Kidney capillary endothelial cell (primary cell): Measurements from ENCODE around the gene PTMA.
"Not testable (repeated sequence)": the region's sequence is repeated elsewhere in the genome, so short reads cannot be mapped to it uniquely, and the experiment has no call there.

Experiments
- DNase-seq: peaks from one replicate; pipeline ENCODE4 v3.0.0-alpha.2; 2018; ENCODE audit warnings: low spot score

PTMA gene

GRCh38 chr2:231707927-231708772, at the start of gene PTMA:
PTMA (plus strand) TSS chr2:231708525; CDS start chr2:231708707, 182 bp downstream.
- DNase-seq, result peak; percentile 99

GRCh38 chr2:231660073-231660472, 48.3 kb upstream of the PTMA start:
- not testable (repeated sequence) for DNase-seq

DNA sequence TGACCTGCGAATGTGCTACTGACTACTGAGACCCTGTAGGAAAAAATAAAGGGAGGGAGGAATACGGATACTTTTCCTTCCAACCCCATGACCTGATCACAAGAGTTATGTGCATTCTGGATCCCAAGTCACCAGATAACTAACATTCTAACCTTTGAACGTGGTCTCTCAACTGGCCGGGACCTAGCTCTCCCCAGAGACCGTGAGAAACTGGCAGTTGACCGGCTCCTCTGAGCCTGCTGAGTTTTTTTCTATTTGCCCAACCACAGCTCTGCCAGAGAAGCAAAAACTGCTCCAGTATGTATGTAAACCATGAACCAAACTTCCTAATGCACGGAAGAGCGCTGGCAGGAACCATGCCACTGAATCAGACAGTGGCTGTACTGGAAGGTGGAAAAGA, 47.5 kb upstream of the PTMA start:
- DNase-seq, result no peak

DNA sequence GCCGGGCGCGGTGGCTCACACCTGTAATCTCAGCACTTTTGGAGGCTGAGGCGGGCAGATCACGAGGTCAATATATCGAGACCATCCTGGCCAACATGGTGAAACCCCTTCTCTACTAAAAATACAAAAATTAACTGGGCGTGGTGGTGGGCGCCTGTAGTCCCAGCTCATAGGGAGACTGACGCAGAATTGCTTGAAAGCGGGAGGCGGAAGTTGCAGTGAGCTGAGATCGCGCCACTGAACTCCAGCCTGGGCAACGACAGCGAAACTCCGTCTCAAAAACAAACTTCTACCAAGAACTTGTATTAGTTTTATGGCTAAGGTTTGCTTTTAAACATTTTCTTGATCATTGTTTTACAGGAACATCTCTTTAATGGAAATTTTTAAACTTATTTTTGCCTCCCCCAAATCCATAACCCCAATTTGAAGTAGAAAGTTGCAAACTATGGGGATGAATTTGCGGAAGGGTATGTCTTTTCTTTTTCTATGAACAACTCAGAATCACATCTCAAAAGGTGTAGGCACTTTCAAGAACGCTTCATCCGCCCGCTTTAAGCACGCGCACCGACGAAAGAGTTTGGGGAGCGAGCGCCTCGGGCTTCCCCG, 46.8 kb upstream of the PTMA start:
- no peak for DNase-seq

- peak; percentile 97 for DNase-seq
These were observed 46.1 kb upstream of the PTMA start for GRCh38 chr2:231662028-231662810.

GRCh38 chr2:231662811-231663457, 45.4 kb upstream of the PTMA start:
- no peak for DNase-seq

DNA sequence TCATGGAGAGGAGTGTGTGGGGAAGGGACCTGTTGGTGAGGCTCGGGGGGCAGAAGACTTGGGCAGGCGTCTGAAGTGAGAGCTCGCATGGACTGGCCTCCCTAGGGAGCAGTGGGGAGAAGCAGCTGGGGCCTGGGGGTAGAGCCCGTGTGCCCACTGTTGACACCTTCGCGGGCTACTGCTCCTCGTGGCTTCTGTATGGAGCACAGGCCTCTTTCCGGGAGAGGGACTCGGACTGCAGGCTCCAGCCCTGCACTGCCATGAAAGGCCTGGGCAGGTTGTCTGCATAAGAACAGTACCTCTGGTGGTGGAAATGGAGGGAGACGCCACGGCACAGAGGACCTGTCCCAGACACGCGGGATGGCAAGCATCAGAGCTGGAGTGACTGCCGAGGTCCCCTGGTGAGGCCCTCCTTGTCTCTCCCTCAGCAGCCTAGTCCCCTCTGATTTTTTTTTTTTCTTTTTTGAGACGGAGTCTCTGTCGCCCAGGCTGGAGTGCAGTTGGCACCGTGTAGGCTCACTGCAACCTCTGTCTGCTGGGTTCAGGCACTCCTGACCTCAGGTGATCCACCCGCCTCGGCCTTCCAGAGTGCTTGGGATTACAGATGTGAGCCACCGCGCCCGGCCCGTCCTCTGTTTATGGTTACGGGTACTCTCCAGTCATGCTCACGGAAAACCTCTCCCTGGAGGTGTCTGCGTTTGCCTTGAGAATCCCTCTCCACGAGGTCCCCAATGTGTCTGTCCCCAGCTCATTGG, 44.7 kb upstream of the PTMA start:
- DNase-seq, result no peak

DNA sequence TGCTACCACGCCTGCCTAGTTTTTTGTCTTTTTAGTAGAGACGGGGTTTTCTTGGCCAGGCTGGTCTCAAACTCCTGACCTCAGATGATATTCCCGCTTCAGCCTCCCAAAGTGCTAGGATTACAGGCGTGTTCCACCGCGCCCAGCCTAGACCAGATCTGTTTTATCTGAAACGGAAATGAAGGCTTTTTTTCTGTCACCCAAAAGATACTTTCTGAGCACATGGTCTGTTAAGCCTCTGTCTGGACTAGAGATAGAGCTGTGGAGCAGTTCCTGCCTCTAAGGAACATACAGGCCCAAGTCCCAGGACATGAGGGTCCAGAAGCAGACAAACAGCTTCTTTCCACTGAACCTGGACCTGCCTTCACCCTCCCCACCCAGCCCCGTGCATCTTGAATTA, 43.6 kb upstream of the PTMA start:
- DNase-seq, result no peak

- DNase-seq, result no peak
These were observed 42.8 kb upstream of the PTMA start for GRCh38 chr2:231665245-231666170.

- DNase-seq, result peak; percentile 92
These were observed 41.9 kb upstream of the PTMA start for GRCh38 chr2:231666171-231667095.

DNA sequence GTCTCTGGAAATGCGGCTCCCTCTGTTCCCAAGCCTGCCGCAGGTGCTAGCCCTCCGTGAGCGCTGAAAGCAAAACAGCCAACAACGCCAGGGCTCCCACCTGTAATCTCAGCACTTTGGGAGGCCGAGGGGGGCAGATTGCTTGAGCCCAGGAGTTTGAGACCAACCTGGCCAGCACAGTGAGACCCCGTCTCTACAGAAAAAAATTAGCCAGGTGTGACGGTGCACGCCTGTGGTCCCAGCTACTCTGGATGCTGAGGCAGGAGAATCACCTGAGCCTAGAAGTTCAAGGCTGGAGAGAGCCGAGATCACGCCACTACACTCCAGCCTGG, 41.3 kb upstream of the PTMA start:
- DNase-seq, result no peak

- no peak for DNase-seq
These were observed 40.8 kb upstream of the PTMA start for GRCh38 chr2:231667496-231667895.

- no peak for DNase-seq
These were observed 39.3 kb upstream of the PTMA start for GRCh38 chr2:231668981-231669380.

DNA sequence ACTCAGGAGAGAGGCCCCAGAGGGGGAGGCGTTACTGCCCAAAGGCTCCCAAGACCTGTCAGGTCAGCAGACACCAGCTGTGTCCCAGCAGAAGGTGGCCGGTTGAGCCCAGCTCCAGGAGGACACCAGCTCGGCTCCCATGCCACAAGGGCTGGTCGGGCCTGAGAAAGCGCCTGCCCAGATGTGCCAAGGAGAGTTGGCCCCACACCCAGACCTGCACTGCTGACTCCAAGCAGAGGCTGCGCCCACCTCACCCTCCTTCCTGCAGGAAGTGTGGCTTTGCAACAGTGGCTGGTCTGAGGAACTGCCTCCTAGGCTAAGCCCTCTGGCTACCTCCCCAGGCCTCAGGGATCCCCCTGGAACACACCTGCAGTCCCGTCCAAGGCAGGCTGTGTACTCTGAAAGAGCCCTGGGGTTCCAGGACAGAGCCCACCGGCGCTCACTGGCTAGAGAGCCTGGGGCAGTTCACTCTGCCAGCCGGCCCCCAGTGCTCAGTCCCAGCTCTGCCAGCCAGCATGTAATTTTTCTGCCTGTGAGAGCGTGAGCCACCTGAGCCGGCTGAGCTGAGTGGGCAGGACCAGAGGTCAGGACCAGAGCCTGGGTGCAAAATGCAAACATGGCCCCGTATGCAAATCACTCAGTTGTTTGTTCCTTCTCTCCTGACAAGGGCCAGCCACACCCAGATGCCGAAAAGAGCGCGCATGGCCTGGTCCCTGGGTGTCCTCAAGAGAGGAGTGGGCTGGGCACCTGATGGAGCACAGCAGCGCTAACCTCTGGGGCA, 36.9 kb upstream of the PTMA start:
- no peak for DNase-seq

DNA sequence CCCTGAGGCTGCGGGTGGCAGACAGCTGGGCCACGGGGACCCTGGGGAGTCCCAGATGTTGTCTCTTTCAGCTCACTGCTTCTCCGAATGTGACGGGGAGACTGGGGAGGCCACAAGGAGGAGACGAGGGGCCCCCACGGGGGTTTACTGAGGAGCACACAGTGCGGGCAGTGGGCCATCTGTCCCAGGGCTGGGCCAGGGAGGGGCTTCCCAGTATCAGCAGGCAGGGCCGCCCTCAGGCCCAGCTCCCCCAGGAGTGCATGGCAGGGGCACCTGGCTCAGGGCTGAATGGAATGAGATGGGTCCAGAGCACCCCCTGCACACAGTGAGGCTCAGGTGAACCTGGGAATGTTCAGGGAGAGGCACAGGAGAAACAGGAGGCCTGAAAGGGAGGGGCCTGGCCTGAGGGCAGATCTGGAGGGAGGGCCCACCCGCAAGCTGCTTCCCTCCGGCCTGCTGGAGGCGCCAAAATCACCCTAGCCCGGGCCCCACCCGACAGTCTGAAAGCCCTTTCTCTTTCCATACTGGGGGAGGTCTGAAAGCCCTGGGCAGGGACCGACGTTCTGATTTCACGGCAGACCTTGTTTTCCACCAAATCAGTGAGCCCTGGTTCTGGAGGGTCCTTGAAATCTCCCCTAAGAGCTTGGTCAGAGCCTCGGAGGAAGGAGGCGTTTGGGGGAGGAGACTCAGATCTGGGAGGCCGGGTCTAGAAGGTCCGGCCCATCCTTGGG, 35.5 kb upstream of the PTMA start:
- DNase-seq, result peak; percentile 82

GRCh38 chr2:231673348-231673770, 35.0 kb upstream of the PTMA start:
- peak; percentile 70 for DNase-seq

GRCh38 chr2:231674587-231675338, 33.6 kb upstream of the PTMA start:
- peak; percentile 70 for DNase-seq
